GM18519 (cell line): ENCODE measurements around the gene GTF2I.
A peak's percentile ranks its signal among the peaks of the same experiment; 100 is the strongest.
"Not testable (repeated sequence)": the region's sequence is repeated elsewhere in the genome, so short reads cannot be mapped to it uniquely, and the experiment has no call there.

Source experiments
- ATAC-seq: cut with Tn5 transposase; IDR thresholded peaks from one replicate; pipeline ENCODE4 v1.9.1; 2021; ENCODE audit warnings: mild to moderate bottlenecking, moderate library complexity; ENCODE audit not compliant: unreplicated experiment, low FRiP score

Gene GTF2I

GRCh38 chr7:74770062-74770461, 112.5 kb downstream of the GTF2I start:
- not testable (repeated sequence) for ATAC-seq

- not testable (repeated sequence) for ATAC-seq
Measured at GRCh38 chr7:74772093-74772492, 114.6 kb downstream of the GTF2I start.

- not testable (repeated sequence) for ATAC-seq
Measured at GRCh38 chr7:74773760-74774750, 116.5 kb downstream of the GTF2I start, which contains the start of gene NCF1. Gene NCF1 (plus strand): TSS chr7:74774011. CDS start chr7:74774032, 21 bp downstream.

GRCh38 chr7:74775111-74775510, 117.6 kb downstream of the GTF2I start:
- ATAC-seq: not testable (repeated sequence)

GRCh38 chr7:74779053-74779452, 121.5 kb downstream of the GTF2I start:
- not testable (repeated sequence) for ATAC-seq

DNA sequence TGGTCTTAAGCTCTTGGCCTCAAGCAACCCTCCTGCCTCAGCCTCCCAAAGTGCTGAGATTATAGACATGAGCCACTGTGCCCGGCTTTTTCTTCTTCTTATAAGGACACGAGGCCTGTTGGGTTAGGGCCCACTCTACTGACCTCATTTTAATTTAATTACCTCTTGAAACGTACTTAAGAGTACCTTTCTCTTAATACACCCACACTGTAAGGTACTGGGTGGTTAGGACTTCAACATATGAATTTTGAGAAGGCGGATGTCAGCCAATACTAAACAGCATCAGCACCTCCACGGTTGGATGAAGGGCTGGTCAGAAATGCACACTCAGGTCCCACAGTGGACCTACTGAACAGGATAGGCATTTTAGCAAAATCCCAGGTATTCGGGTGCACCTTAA, 124.2 kb downstream of the GTF2I start:
- not testable (repeated sequence) for ATAC-seq

- ATAC-seq: not testable (repeated sequence)
Measured at GRCh38 chr7:74783595-74783994, 126.1 kb downstream of the GTF2I start.

DNA sequence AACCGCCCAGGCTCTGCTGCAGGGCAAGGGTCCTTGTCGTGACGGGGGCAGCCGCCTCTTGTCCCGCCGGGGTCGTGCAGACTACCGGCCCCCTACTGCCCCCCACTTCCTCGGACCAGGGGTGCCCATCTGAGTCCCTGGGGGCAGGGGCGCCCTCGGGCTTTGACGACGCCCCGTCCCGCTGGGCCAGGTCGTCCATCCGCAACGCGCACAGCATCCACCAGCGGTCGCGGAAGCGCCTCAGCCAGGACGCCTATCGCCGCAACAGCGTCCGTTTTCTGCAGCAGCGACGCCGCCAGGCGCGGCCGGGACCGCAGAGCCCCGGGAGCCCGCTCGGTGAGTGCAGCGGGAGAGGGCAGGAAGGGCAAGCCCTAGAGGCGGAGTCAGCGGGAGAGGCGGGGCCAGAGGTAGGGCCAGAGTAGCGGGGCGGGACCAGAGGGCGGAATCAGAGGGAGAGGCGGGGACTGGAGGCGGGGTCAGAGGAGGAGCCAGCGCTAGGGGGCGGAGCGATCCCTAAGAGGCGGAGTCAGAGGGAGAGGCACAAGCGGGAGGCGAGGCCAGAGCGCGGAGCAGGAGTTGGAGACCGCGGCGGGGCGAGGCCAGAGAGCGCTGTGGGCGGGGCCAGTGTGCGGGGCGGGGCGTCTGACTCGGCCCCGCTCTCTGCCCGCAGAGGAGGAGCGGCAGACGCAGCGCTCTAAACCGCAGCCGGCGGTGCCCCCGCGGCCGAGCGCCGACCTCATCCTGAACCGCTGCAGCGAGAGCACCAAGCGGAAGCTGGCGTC, 131.0 kb downstream of the GTF2I start:
- peak; percentile 69 for ATAC-seq

DNA sequence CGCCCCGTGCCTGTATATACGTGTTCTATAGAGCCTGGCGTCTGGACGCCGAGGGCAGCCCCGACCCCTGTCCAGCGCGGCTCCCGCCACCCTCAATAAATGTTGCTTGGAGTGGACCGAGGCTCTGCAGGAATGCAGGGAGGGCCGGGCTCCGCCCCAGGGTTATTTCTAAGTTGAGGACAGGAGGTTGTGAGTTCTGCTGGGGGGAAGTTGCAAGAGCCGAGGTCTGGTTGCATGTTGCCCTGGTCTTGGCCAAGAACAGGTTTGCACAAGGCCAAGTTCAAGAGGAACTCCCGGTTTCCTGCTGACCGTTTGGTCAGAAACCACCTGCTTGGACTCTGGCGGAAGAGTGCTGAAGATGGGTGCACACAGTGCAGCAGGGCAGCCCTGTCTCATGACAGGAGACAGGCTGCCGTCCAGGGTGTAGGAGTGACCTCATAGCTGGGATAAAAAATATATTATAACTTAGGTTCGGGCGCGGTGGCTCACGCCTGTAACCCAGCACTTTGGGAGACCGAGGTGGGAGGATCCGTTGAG, 131.8 kb downstream of the GTF2I start:
- ATAC-seq: not testable (repeated sequence)

DNA sequence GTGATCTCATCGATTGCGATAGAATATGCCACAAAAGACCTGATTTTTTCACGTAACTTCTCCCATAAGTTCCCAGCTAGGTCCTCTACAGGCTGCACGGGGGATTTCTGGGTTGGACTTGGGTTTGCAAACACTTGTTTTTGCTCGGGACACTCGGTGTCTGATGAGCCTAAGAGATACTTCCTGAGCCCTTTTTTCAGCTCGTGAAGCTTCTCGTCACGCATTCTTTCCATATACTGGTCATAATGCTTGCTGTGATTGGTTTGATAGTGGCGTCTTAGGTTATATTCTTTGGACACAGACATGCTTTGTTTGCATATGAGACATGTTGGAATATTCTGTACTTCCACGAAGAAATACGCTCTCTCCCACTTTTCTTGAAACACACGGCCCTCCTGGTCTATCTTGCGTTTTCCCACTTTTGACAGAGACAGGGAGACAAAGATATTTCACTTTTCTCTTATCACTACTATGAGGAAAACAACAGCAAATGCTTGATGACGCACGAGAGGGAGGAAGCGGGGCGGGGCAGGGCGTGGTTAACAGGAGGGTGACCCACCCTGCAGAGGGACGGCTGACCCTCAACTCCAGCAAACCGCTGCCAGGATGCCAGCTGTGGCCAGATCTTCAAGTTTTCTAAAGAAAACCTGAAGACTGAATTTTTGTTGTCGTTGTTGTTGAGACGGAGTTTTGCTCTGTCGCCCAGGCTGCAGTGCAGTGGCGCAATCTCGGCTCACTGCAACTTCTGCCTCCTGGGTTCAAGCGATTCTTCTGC, 140.5 kb downstream of the GTF2I start:
- not testable (repeated sequence) for ATAC-seq

DNA sequence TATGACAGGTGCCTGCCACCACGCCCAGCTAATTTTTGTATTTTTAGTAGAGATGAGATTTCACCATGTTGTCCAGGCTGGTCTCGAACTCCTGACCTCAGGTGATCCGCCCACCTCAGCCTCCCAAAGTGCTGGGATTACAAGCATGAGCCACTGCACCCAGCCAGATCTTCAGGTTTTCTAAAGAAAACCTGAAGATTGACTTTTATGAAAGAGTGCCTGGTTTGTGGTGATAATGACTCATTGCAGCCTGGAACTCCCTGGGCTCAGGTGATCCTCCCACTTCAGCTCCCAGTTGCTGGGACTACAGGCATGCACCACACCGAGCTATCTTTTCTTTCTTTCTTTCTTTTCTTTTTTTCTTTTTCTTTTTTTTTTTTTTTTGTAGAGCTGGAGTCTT, 141.1 kb downstream of the GTF2I start:
- ATAC-seq: not testable (repeated sequence)
